A673 (cell line): Measurements from ENCODE around the gene ROS1.

Source experiments
- CTCF ChIP-seq: fragments of 300-800, 200-600 bp; sonication (generic); conservative IDR thresholded peaks from 2 replicates; pipeline ENCODE4 v1.5.1; 2017; ENCODE audit warnings: low read depth, mild to moderate bottlenecking, antibody characterized with exemption, low read length, moderate library complexity, mixed read lengths
- EZH2 ChIP-seq: fragments of 200-600 bp; sonication (generic); IDR thresholded peaks from 2 replicates; pipeline ENCODE4 v1.6.1; 2017; ENCODE audit warnings: borderline replicate concordance, low read depth, mild to moderate bottlenecking, mixed read lengths, antibody characterized with exemption, low read length; ENCODE audit not compliant: poor library complexity, severe bottlenecking

- TF ChIP-seq CTCF (no peak), EZH2 (no peak)
Measured at GRCh38 chr6:117425431-117426153, at the start of gene ROS1.
